Left renal pelvis (tissue), 4 donors: ENCODE measurements around the gene GM2A. TPM values are rescaled to one million over a fixed set of nuclear protein-coding genes. Genes with fewer than 3 reads are reported as not detected.
"Not testable (repeated sequence)": the region's sequence is repeated elsewhere in the genome, so short reads cannot be mapped to it uniquely, and the experiment has no call there.

ENCODE experiments used
- DNase-seq, 4 donors: peaks; one replicate each; pipeline ENCODE4 v3.0.0-alpha.2; 2013; ENCODE audit warnings: low read depth in 4 of 4, low spot score in 3 of 4
- polyA plus RNA-seq, 4 donors: library from polyadenylated mRNA; unstranded; fragments of 120-200 nt; gene quantifications; one replicate each; pipeline ENCODE4 v1.2.1, GENCODE V29; 2013; ENCODE audit not compliant: insufficient read length in 4 of 4

GM2A gene
- polyA plus RNA-seq, 4 donors, result 30.3 to 44.2 (median 31.7) TPM

DNA sequence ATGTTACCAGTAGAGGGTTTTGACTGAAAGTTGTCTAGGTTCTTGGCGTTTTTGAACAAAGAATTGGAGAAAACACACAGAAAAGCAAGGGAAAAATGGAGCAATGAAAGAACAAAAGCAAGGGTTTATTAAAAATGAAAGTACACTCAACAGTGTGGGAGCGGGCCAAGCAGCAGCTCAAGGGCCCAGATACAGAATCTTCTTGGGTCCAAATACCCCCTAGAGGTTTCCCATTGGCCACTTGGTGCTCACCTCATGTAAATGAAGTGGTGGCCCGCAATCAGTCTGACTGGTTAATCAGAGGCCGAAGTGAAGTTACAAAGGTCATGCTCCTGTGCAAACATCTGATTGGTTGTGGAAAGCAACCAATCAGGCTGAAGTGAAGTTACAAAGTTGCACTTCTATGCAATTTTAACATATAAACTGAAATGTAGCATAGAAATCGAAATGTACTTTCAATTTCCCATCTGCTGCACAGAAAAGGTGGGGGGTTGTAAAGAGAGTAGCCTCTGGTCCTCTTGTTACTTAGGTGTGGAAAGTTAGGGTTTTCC is 1.9 kb upstream of the GM2A start:
- DNase-seq, result no peak

DNA sequence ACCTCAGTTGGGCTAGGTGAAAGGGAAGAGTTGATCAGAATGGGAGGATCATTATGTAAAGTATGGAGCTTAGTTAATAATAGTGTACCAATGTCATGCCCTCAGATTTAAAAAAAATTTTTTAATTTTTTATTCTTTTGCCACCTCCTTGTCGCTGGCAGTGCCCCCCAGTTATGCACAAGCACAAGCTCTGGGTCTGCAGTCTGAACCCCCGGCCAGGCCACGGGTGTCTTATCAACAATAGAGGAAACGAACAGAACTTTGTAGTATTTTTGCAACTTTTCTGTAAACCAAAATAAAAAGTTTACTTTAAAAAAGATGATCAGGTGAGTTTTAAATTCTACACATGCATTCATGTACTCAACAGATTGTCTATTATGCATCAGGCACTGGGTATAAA is 1.4 kb upstream of the GM2A start:
- no peak for DNase-seq

DNA sequence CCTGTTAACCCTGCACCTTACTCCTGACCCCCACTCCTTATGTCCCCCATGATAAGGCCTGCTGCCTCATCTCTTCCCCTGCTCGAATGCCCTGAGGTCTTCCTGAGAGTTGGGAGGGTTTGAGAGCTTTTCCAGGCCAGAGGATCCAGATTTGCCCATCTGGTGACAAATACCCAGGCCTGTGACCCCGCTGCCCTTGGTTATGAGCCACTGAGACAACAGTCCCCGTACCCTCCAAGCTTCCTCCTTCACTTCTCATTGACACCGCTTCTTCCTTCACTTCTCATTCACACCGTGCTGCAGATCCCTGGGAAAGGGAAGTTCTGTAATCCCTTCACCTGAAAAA is 593 bp downstream of the GM2A start:
- DNase-seq, result no peak

DNA sequence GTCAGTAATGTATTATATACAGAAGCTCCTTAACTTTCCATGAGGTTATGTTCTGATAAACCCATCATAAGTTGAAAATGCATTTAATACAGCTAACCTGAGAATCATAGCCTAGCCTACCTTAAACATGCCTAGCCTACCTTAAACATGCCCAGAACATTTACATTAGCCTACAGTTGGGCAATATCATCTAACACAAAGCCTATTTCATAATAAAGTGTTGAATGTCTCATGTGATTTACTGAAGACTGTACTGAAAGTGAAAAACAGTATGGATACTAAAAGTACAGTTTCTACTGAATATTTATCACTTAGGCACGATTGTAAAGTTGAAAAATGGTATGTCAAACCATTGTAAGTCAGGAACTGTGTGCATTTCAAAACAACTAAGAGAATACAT is 1.6 kb downstream of the GM2A start:
- no peak for DNase-seq

DNA sequence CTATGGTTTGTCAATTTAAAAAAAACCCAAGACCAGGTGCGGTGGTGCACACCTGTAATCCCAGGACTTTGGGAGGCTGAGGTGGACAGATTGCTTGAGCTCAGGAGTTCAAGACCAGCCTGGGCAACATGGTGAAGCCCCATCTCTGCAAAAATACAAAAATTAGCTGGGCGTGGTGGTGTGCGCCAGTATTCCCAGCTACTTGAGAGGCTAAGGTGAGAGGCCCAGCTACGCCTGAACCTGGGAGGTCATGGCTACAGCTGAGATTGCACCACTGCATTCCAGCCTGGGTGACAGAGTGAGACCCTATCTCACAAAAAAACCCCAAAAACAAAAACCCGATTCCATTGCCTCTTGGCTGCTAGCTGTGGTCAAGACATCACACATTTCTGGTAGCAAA is 2.0 kb downstream of the GM2A start:
- not testable (repeated sequence) for DNase-seq

DNA sequence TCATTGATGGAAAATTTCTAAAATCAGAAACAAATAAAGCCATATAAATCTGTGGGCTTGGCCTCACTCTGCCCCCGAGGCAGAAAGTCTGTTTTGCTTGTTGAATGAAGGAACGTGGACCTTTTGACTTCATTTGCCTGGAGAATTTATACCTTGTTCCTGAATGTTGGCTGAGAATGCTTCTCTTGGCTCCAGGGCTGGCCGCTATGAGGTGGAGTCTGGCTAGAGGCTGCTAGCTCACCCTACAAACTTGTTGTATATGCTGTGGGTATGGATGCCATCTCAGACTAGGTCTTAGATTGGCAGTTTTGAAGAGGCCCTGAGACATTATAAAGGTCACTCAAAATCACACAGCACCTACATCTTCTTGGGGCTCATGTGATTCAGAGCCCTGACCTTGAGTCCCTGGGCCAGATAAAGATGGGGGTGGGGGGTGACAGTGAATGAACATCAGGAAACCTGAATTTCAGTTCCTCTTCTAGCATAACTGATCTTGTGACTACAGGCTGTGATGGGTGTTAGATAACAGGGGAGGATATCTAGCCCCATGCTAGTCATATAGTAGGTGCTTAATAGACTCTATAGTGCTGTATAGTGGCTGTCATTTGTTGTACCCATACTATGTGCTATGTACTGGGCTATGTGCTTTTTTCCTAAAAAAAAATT is 2.8 kb downstream of the GM2A start:
- no peak for DNase-seq

DNA sequence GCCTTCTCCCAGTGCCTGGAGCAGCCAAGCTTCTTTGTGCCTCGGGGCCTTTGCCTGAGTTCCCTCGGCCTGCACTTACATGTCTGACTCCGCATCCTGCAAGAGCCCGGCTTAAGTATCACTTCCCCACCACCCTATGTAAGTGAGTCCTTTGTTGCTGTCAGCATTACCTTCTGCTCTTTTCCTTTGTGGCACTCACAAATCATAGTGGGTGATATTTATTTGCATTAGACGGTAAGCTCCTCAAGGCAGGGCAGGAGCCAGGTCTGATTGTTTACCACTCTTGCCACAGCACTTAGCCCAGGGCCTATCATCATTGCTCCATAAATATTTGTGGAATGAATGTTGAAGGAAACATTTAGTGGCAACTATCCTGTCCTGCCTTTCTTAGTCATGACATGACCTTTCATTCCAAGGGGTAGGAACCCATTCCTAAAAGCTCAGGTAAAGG is 4.8 kb downstream of the GM2A start:
- DNase-seq, result no peak

DNA sequence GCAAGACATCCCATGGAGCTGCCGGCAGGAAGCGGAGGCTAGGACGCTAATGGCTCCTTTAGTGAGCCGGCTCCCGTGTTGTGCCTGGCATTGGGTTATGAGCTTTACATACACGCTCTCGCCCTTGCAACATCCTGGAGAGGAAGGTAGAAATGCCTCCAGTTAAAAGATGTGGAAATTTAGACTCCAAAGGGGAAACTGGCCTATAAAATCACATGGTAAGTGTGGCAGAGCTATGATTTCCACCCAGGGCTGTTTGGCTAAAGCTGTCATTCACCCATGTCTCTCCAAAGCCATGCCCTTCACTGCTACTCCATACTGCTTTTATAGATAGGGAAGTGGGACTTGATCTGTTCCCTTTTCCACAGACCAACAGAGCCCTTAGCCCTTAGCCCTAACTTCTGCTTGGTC is 5.2 kb downstream of the GM2A start:
- DNase-seq, result no peak

DNA sequence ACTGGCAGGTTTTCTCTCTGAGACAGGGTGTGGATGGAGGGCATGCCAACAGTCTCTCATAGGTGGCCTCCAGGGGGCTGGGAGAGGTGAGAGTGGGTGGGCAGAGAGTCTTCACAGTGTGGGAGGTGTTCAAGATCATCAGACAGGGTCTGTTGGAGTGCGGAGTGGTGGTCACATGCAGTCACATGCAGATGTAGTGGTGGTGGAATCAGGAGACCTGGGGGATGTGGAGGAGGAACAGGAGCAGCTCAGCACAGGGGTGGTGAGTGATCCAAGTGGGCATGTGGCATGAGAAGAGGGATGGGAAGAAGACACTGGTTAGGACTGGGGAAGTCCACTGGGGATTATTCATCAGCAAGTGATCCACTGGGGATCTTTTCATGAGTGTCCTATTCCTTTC is 5.8 kb downstream of the GM2A start:
- no peak for DNase-seq

DNA sequence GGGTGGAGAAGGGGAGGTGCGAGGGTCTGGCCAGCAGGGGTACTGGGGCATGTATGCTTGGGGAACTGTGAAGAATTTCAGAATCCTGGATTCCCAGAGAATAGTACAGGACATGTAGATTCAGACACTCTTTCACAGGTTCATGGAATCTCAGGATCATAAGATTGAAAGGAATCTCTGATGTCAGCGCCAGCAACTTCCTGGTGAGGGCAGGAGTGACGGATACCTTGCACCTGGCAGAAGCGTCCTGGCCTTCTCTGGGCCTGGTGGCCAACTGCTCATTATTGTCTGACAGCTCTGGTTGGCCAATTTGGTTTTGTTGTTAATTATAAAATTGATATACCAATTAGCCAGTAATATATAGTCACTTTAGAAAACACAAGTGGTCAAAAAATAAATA is 6.9 kb downstream of the GM2A start:
- DNase-seq, result no peak

DNA sequence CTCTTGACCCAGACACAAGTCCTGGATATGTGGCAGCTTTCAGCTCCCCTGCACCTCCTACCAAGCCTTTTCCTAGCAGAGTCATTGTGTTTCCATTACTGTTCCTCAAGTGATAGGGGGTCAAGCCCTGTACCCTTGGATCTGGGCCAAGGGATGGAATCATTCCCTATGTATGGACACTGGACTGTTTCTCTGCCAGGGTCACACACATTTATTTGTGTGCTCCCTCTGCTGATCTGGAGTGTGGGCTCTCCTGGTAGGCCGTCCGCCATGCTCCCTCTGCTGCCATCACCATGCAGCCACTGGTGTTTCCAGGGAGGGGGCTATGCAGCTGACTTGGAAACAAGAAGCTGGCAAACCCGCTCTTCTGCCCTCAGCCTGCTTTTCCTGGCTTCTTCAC is 9.5 kb downstream of the GM2A start:
- no peak for DNase-seq

DNA sequence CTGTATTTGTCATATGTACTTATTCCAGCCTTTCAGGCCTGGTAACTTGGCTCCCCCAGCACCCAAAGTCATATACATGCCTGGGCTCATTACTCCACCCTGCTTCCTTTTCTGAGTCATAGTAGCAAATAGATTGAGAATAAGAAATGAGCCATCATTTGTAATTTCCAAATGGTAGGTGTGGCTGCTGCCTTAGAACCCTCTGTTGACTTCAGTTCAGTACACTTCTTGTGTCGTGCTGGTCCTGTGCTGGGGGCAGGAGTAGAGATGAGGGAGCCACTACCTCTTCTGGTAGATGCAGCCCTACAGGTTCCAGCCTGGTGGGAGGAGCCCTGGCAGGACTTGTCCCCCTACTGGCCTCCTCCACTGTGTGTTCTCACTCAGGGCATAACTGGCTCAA is 11.1 kb downstream of the GM2A start:
- DNase-seq, result no peak

DNA sequence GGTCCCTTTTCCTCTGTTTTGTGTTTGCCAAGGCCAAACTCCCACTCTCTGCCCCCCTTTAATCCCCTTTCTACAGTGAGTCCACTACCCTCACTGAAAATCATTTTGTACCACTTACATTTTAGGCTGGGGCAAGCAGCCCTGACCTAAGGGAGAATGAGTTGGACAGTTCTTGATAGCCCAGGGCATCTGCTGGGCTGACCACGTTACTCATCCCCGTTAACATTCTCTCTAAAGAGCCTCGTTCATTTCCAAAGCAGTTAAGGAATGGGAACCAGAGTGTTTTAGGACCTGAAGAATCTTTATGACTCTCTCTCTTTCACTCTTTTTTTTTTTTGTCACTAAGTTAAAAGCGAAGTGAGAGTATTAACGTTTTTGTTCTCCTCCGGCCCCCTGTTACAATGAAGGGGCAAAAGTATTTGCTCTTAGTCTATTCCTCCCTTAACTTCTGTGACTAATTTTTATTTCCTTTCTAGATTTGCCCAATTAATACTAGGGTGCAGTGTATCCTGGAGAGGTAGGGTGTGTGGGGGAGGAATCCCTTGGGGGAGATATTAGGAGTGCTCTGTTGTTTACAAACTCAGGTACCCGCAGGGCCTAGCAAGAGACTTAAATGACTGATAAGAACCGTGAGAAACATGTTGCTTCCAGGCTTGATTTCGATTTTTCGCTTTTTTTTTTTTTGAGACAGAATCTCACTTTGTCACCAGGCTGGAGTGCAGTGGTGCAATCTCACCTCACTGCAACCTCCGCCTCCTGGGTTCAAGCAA is 14.7 kb downstream of the GM2A start:
- DNase-seq, result no peak

DNA sequence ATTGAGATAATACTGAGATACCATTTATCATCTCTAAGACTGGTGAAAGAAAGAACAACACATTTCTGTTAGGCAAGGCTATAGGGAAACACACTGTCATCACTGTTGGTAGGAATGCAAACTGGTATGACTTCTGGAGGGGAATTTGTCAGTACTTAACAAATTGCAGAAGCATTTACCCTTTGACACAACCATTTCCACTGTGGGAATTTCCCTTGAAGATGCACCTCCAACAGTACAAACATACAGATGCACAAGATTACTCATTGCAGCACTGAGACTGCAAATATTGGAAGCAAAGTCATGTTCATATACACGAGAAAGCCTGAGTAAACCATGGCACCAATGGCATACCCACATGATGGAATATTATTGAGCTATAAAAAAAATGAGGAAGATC is 17.6 kb downstream of the GM2A start:
- DNase-seq, result no peak

DNA sequence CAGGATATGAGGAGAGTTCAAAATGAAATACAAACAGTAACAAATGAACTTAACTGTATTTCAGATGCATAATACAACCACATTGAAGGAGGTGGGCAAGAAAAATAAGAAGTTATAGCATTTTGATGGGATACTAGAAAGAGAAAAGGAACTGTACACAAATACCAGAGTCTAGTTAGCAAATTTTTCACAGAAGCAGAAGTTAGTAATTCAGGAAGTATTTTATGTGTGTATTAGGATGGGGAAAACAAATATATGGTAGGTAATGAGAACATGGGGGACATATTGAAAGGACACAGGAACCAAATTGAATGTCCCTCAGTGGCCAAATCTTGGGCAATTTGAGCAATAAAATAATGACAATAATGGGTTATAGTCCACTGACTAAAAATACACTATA is 18.4 kb downstream of the GM2A start:
- no peak for DNase-seq

DNA sequence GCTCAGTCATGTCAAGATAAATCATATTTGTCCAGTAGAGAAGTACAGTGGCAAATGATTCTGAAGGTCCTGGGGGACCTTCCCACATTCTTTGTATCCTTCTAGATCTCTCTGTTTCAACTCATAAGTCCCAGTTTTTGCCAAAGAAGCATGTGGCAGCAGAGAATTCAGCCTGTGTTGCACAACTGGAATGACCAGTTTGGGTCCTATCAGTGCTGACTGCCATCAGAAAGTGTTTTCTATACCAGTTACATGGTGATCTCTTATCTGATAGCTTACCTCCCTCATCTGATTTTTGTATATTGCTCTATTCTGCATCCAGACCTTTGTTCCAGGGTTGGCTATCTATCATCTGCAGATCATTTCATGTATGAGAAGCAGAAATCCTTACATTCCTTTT is 21.7 kb downstream of the GM2A start:
- no peak for DNase-seq

DNA sequence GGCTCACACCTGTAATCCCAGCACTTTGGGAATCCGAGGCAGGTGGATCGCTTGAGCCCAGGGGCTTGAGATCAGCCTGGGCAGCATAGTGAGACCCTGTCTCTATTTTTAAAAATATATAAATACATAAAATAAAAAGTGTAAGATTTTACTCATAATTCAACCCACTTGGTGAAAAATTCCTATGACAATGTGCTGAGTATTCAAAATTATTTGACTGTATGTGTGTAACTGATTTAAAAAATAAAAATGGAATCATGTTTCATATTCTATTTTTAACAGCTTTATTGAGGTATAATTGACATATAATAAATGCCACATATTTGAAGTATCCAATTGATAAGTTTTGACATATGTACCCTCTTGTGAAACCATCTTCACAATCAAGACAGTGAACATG is 22.8 kb downstream of the GM2A start:
- no peak for DNase-seq

DNA sequence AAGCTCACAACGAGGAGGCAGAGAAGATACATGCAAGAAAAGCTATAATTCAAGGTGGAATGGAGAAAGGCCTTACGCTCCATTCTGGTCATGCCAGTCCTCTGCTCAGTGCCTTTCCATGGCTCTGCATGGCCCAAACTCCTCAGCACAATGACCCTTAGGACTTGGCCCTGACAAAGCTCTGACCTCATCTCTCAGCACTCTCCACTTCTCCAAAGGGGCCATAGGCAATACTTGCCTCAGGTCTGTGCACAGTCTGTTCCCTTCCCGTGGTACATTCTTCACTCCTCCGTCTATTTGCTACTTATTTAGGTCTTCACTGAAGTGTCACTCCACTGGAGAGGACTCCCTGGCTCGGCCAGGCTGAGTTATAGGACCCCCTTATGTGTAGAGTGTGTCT is 25.9 kb downstream of the GM2A start:
- DNase-seq, result no peak

DNA sequence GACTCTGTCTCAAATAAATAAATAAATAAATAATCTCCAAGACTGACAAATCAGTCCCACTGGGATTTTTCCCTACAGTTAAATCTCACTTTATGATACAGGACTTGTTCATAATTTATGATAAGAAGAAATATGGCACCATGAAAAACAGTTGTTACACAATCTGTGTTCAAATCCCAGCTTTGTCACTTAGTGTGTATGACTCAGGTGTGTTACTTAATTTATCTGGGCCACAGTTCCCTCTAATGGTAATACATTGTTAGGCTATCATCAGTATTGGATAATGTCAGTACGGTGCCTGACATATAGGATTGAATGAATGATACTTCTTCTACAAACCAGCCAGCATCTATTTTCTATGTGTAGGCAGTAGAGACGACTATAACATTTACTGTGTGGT is 27.5 kb downstream of the GM2A start:
- no peak for DNase-seq

DNA sequence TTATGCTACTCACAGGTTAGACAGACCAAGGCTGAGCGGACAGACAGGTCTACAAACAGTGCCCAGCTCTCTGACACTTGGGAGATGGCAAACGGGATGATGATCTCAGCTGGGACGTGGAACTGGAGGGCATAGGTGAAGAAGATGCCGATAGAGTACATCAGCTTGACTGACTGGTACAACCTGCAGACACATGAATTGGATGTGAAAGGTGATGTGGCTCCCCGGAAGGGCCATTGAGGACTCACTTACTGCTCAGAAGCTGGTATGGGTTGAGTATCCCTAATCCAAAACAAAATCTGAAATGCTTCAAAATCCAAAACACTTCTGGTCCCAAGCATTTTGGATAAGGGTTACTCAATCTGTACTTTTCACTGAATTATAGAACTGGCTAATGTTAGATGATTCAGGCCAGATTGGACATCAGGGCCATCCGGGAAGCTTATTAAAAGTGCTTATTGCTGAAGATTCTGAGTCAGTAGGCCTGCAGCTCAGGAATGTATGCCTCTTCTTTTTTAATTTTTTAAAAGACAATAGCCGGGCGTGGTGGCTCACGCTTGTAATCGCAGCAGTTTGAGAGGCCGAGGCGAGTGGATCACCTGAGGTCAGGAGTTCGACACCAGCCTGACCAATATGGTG is 28.1 kb downstream of the GM2A start:
- DNase-seq, result no peak

DNA sequence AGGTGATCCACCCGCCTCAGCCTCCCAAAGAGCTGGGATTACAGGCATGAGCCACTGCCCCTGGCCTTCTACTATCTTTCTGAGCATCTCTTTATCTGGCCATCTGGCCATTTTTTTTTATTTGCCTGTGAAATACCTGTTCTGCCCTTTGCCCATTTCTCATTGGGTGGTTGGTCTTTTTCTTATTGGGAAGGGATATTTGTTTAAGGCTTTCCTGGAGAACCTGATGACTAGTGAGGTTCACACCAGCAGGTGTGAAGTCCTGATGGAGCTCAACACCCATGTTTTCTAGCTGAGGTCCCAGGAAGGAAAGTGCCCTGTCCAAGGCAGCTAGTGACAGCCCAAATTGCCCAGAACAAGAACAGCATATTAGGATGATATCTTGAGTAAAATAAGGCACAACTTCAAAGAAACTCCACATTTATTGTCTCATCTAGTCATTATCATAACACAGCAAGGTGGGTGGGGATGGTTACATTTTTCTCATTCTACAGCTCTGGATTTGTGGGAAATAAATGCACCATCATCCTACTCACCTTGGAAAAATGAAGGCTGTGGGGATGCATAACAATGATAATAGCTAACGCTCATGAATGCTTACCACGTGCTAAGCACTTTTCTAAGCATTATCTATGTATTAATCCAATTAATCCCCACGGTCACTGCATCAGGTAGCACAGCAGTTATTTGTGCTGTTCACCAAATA is 30.3 kb downstream of the GM2A start:
- DNase-seq, result no peak
